Sigmoid colon (tissue), 7 donors: ENCODE data around the gene TALDO1. TPM values are rescaled to one million over a fixed set of nuclear protein-coding genes. Genes with fewer than 3 reads are reported as not detected.
"Not testable (repeated sequence)": the region's sequence is repeated elsewhere in the genome, so short reads cannot be mapped to it uniquely, and the experiment has no call there.

Experiments used
- DNase-seq: peaks from one replicate; pipeline ENCODE4 v3.0.0-alpha.2; 2019
- H3K27ac ChIP-seq, 4 donors: fragments of 200-600 bp; sonication (generic); one replicate each; pipeline ENCODE4 v1.5.1; 2016 to 2019; ENCODE audit warnings: mild to moderate bottlenecking in 1 of 4
- H3K27me3 ChIP-seq, 3 donors: fragments of 200-600 bp; sonication (generic); one replicate each; pipeline ENCODE4 v1.5.1; 2019; ENCODE audit warnings: mild to moderate bottlenecking in 1 of 3
- H3K36me3 ChIP-seq, 4 donors: fragments of 200-600 bp; sonication (generic); one replicate each; pipeline ENCODE4 v1.5.1; 2016 to 2019
- H3K4me1 ChIP-seq, 4 donors: fragments of 200-600 bp; sonication (generic); one replicate each; pipeline ENCODE4 v1.5.1; 2017 to 2019
- H3K4me3 ChIP-seq, 4 donors: fragments of 200-600 bp; sonication (generic); one replicate each; pipeline ENCODE4 v1.5.1; 2017 to 2019; ENCODE audit warnings: mild to moderate bottlenecking in 2 of 4, moderate library complexity in 1 of 4
- H3K9me3 ChIP-seq, 4 donors: fragments of 200-600 bp in 3 of 4; sonication (generic) in 3 of 4; one replicate each; pipeline versions ENCODE4 v1.5.1 to v1.6.1; 2013 to 2019
- EP300 ChIP-seq, 4 donors: sonication (generic); formaldehyde crosslinking; IDR thresholded peaks; one replicate each; pipeline ENCODE4 v1.6.1; 2017; ENCODE audit warnings: antibody characterized with exemption in 4 of 4
- POLR2A ChIP-seq, 2 donors: fragments of 450-650 bp; IDR thresholded peaks; one replicate each; pipeline ENCODE4 v1.6.1; 2016; ENCODE audit warnings: antibody characterized with exemption in 2 of 2, mild to moderate bottlenecking in 2 of 2, moderate library complexity in 2 of 2
- POLR2AphosphoS5 ChIP-seq, 4 donors: sonication (generic); formaldehyde crosslinking; IDR thresholded peaks; one replicate each; pipeline ENCODE4 v1.6.1; 2017; ENCODE audit warnings: antibody characterized with exemption in 4 of 4
- WGBS, 2 donors: extraction: QIAGEN DNeasy Blood & Tissue Kit; methylation state at CpG; one replicate each; pipeline ENCODE4 v1.1.7; 2013; 5-methylcytosine and 5-hydroxymethylcytosine counted together
- intact Hi-C: fragments of 100-400 bp; cut with DNase I; formaldehyde crosslinking; loops from one replicate; pipeline ENCODE4 v1.15.1; 2023
- polyA plus RNA-seq, 3 donors: library from polyadenylated mRNA; stranded (reverse); fragments of 200-250 nt; gene quantifications; one replicate each; pipeline ENCODE4 v1.2.3, GENCODE V29; 2013
- total RNA-seq, 4 donors: library from RNA; depleted of rRNA; stranded (reverse); fragments of >200 nt; gene quantifications; one replicate each; pipeline ENCODE4 v1.1.0, GENCODE V29; 2016
- TF ChIP-seq, protein P1 (sequence below), 4 experiments: fragments of 450-650 bp in 3 of 4; fragments of 200-600 bp in 1 of 4; IDR thresholded peaks; one replicate each; pipeline ENCODE4 v1.5.1; 2016 to 2019; ENCODE audit warnings: antibody characterized with exemption in 4 of 4, mild to moderate bottlenecking in 3 of 4, moderate library complexity in 2 of 4
- donor health status: healthy with polysubstance abuse.
- donor health status: Bipolar disorder and iron deficiency.
- donor health status: healthy.

Gene TALDO1
- total and polyA plus RNA-seq, 7 donors: 94.6 to 177 (median 133) TPM

DNA sequence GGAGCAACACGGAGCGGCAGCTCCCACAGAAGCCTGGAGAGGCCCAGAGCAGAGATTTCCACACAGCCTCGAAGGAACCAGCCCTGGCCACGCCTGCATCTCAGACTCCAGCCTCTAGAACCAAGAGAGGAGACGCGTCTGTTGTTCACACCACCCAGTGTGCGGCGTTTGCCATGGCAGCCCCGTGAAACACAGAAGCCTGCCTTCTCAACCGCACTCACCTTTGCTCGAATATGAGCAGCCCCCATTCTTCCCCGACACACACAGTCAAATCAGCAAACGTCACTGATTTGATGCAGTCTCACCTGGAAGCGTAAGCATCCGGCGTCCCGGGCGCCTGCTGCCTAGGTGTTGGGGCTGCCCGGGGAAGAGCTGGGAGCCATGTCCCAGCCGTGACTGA is 14.2 kb upstream of the TALDO1 start:
- 72 to 85% methylated on average over 20 of the region's 20 CpGs for WGBS, 2 donors
- intact Hi-C loops: no loop called here
- DNase-seq: no peak

DNA sequence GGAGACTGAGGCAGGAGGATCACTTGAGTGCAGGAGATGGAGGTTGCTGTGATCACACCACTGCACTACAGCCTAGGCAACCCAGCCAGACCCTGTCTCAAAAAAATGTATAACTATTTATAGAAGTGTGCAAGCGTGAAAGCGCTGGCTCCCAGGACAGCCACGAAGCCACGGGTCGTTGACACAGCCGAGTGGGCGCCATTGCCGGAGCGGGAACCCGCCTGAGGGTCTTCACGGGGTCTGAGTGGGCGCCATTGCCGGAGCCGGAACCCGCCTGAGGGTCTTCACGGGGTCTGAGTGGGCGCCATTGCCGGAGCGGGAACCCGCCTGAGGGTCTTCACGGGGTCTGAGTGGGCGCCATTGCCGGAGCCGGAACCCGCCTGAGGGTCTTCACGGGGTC is 12.7 kb upstream of the TALDO1 start:
- H3K4me3 ChIP-seq, H3K9me3 ChIP-seq, H3K36me3 ChIP-seq, H3K4me1 ChIP-seq, H3K27me3 ChIP-seq, DNase-seq, intact Hi-C loops, H3K27ac ChIP-seq: not testable (repeated sequence)
- WGBS, 2 donors: 95 to 96% methylated on average over 26 of the region's 26 CpGs

More for the DNA sequence above, 14.2 kb upstream of the TALDO1 start:
- TF ChIP-seq, protein P1, sequence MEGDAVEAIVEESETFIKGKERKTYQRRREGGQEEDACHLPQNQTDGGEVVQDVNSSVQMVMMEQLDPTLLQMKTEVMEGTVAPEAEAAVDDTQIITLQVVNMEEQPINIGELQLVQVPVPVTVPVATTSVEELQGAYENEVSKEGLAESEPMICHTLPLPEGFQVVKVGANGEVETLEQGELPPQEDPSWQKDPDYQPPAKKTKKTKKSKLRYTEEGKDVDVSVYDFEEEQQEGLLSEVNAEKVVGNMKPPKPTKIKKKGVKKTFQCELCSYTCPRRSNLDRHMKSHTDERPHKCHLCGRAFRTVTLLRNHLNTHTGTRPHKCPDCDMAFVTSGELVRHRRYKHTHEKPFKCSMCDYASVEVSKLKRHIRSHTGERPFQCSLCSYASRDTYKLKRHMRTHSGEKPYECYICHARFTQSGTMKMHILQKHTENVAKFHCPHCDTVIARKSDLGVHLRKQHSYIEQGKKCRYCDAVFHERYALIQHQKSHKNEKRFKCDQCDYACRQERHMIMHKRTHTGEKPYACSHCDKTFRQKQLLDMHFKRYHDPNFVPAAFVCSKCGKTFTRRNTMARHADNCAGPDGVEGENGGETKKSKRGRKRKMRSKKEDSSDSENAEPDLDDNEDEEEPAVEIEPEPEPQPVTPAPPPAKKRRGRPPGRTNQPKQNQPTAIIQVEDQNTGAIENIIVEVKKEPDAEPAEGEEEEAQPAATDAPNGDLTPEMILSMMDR (IDR thresholded peaks at IDR 0.05): no peak
- TF ChIP-seq POLR2A (IDR thresholded peaks at IDR 0.05): no peak
- no peak for TF ChIP-seq POLR2AphosphoS5 (IDR thresholded peaks at IDR 0.05)
- no peak for TF ChIP-seq EP300 (IDR thresholded peaks at IDR 0.05)
- Histone ChIP-seq H3K27me3 (peaks cover 0 to 23% (median 5%) of the 10 kb centered on the region in 3 donors), H3K36me3 (no peaks in the 10 kb centered on the region), H3K4me3 (no peak overlapping the region), H3K4me1 (peaks cover 0 to 8% (median 5%) of the 10 kb centered on the region in 4 donors), H3K9me3 (no peaks in the 10 kb centered on the region), H3K27ac (no peak overlapping the region)

DNA sequence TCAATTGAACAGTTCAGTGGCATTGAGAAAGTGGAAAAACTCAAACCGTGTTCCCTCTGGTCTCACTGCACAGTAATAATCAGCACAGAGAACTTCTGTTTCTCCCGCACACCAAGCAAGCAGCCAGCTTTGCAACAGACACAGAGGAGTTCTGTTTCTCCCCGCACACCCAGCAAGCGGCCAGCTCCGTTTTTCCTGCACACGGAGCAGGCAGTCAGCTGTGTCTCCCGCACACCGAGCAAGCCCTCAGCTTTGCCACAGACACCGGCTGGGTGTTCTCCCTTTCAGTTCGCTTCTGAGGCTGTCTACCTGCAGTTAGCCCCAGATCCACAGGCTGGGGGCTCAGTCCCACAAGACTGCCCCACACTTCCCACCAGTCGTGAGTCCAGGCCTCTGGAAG is 9.9 kb upstream of the TALDO1 start:
- intact Hi-C loops: no loop called here
- 32 to 54% methylated on average over 11 of the region's 11 CpGs for WGBS, 2 donors
- DNase-seq: no peak
- Histone ChIP-seq H3K9me3 (no peaks in the 10 kb centered on the region), H3K27ac (no peak overlapping the region), H3K36me3 (no peaks in the 10 kb centered on the region), H3K27me3 (peaks cover 0 to 13% (median 0%) of the 10 kb centered on the region in 3 donors), H3K4me1 (no peaks in the 10 kb centered on the region), H3K4me3 (no peak overlapping the region)
- TF ChIP-seq POLR2AphosphoS5 (IDR thresholded peaks at IDR 0.05) (no peak), EP300 (IDR thresholded peaks at IDR 0.05) (no peak), POLR2A (IDR thresholded peaks at IDR 0.05) (no peak)
- TF ChIP-seq, protein P1 (IDR thresholded peaks at IDR 0.05): no peak

DNA sequence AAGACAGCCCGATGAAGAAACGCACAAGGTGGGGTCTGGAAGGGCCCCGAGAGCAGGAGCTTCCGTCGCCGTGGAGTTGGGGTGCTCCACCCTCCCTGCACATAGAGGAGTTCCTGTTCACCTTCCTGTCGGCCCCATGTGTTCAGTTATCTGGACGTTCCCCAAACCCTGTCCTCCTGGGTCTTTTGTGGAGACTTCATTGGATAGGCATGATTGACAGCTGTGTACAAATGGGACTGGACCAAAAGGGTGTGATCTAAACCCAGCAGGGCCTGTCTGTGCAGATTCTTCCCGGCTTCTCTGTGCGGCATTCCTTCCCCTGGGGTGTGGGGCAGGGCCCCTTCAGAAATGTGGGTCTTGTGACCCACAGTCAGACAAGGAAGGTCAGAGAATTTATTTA is 9.4 kb upstream of the TALDO1 start:
- DNase-seq, H3K27ac ChIP-seq, H3K4me3 ChIP-seq, H3K36me3 ChIP-seq, H3K4me1 ChIP-seq, H3K9me3 ChIP-seq, intact Hi-C loops: not testable (repeated sequence)
- WGBS, 2 donors: 34 to 38% methylated on average over 10 of the region's 10 CpGs
- H3K27me3 ChIP-seq: peaks cover 0 to 13% (median 0%) of the 10 kb centered on the region in 3 donors

DNA sequence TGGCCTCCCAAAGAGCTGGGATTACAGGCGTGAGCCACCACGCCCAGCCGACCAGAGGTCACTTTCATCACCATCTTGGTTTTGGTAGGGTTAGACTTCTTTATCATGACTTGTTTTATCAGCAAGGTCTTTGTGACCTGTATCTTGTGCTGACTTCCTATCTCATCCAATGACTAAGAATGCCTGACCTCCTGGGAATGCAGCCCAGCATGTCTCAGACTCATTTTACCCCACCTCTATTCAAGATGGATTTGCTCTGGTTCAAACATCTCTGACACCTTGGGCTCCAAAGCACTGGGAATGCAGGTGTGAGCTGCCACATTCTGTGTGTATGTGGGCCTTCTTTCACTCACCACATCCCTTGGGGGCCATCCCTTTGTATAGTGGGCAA is 5.1 kb upstream of the TALDO1 start:
- no peak for DNase-seq
- H3K4me3 ChIP-seq: no peak overlapping the region
- intact Hi-C loops: no loop called here
- H3K27ac ChIP-seq: no peak overlapping the region
- H3K27me3 ChIP-seq: peaks cover 0 to 4% (median 0%) of the 10 kb centered on the region in 3 donors
- 60 to 90% methylated on average over 3 of the region's 3 CpGs for WGBS, 2 donors
- H3K36me3 ChIP-seq: no peaks in the 10 kb centered on the region
- no peak for TF ChIP-seq EP300 (IDR thresholded peaks at IDR 0.05)
- no peak for TF ChIP-seq POLR2A (IDR thresholded peaks at IDR 0.05)
- TF ChIP-seq POLR2AphosphoS5 (IDR thresholded peaks at IDR 0.05): no peak
- TF ChIP-seq, protein P1 (IDR thresholded peaks at IDR 0.05): no peak
- H3K9me3 ChIP-seq: no peaks in the 10 kb centered on the region
- peaks cover 0 to 9% (median 7%) of the 10 kb centered on the region in 4 donors for H3K4me1 ChIP-seq

DNA sequence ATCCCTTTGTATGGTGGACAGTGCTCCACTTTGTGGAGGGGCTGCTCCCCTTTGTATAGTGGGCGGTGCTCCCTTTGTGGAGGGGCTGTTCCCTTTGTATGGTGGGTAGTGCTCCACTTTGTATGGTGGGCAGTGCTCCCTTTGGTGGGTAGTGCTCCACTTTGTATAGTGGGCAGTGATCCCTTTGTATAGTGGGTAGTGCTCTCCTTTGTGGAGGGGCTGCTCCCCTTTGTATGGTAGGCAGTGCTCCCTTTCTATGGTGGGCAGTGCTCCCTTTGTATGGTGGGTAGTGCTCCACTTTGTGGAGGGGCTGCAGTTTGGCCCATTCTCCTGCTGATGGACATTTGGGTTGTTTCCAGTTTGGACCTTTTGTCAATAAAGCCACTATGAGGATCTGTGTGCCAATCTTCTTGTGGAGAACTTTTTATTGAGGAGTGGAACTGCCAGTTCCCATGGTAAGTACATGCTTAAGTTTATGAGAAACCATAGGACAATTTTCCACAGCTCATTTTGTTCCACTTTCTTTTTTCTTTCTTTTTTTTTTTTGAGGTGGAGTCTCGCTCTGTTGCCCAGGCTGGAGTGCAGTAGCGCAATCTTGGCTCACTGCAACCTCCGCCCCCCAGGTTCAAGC is 4.6 kb upstream of the TALDO1 start:
- Histone ChIP-seq H3K27ac (no peak overlapping the region), H3K4me3 (no peak overlapping the region), H3K27me3 (peaks cover 0 to 4% (median 0%) of the 10 kb centered on the region in 3 donors), H3K4me1 (peaks cover 0 to 9% (median 7%) of the 10 kb centered on the region in 4 donors), H3K36me3 (no peaks in the 10 kb centered on the region), H3K9me3 (no peaks in the 10 kb centered on the region)
- intact Hi-C loops: no loop called here
- no peak for DNase-seq
- 93% methylated on average over 4 of the region's 4 CpGs for WGBS, 2 donors
- TF ChIP-seq POLR2A (IDR thresholded peaks at IDR 0.05): no peak
- no peak for TF ChIP-seq EP300 (IDR thresholded peaks at IDR 0.05)
- TF ChIP-seq, protein P1 (IDR thresholded peaks at IDR 0.05): no peak
- TF ChIP-seq POLR2AphosphoS5 (IDR thresholded peaks at IDR 0.05): no peak
